ENCODE results near the gene FSD2. TPM values are rescaled to one million over a fixed set of nuclear protein-coding genes. Genes with fewer than 3 reads are reported as not detected.

The FSD2 gene
- not detected in 2 replicates for total RNA-seq

DNA sequence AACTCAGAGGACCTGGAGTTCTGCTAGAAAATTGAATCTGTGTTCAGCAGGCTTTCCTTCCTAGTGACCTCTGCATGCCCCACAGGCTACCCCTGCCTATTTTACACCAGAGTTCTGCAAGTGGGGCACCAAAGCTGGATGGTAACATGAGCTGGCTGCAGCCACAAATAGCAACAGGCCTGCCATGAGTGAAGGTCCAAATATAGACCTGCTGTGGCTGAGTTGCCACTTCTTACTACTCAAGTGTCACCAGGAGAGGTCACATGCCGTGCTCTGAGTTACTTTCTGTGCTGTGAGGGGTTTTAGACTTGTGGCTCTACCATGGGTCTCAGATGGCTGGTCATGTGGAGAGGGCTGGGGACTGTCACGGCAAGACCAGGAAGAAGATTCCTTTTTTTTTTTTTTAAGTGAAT, at the start of gene FSD2:
TSS of gene FSD2 (minus strand) at position 76 of the 413 bp plus-strand sequence. CDS start 18,679 bp downstream, outside the sequence.

GRCh38 chr15:82809308-82810060, 3.6 kb upstream of the FSD2 start, which contains the start of gene WHAMM:
TSS of gene WHAMM (plus strand) at chr15:82809628. CDS start at chr15:82809727, 99 bp downstream.

DNA sequence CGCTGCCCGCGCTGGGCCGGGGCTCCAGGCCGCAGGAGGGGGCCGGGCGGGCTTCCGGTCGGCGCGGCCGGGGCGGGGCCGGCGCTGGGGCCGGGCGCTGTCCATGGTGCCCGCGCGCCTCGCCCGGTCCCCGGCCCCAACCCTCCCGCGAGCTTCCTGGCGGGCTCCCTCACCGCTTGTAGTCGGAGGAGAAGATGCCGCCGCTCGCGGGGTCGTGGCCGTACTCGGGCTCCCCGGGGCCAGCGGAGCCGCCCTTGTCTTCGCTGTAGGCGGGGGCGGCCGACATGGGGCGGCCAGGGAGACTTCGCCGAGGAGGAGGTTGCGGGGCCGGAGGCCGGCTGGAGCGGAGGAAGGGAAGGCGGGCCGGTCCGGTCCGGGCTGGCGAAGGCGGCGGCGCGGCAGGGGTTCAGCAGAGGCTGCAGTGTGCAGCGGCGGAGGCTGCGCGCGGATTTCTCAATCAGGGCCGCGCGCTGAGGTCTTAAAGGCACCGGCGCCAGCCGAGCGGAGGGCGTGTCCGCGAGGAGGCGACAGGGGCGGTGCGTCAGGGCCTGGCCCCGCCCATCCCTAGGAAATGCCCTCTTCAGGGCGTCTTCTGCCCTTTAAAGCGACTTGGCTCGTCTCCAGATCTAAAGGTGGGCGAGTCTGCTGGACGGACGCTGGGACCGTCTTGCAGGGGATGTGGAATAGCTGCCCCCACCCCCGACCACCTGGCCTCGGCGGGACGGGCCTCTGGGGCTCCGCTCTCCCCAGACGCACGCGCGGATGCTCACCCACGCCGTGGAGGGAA, 96.3 kb downstream of the FSD2 start, which contains the start of gene AP3B2:
TSS of gene AP3B2 (minus strand) at position 455 of the 787 bp plus-strand sequence. CDS start at position 286, 169 bp downstream.

Other genes with a start within 250 kb of the FSD2 start
- gene CPEB1, start 158.7 kb downstream of the FSD2 start, total RNA-seq = 0.07 TPM in 1 of 2 replicates, not detected in the other
- under 0.01 and 2.1 TPM in 2 replicates for gene AP3B2, start 96.2 kb downstream of the FSD2 start, total RNA-seq
- 4.8 and 7.4 TPM in 2 replicates for gene WHAMM, start 3.6 kb upstream of the FSD2 start, total RNA-seq
- 39.0 and 99.1 TPM in 2 replicates for gene HOMER2, start 146.7 kb upstream of the FSD2 start, total RNA-seq
- gene RAMAC, start 180.1 kb upstream of the FSD2 start, total RNA-seq = 51.1 and 66.6 TPM in 2 replicates
- 7.8 and 11.6 TPM in 2 replicates for gene C15orf40, start 205.6 kb upstream of the FSD2 start, total RNA-seq

Measured in nasal cavity respiratory epithelium epithelial cell of viscerocranial mucosa (primary cell).